Muscle layer of duodenum (tissue), 2 donors: ENCODE results near the gene RGL2.

Experiments used
- H3K27ac ChIP-seq: one replicate; pipeline ENCODE4 v1.7.0; 2013; ENCODE audit warnings: mild to moderate bottlenecking, low read length
- H3K27me3 ChIP-seq: one replicate; pipeline ENCODE4 v1.7.0; 2013; ENCODE audit warnings: low read depth, mild to moderate bottlenecking, control low read depth, low read length
- H3K36me3 ChIP-seq, 2 donors: one replicate each; pipeline ENCODE4 v1.7.0; 2013; ENCODE audit warnings: low read length in 2 of 2, control low read depth in 1 of 2, mild to moderate bottlenecking in 1 of 2; ENCODE audit not compliant: insufficient read depth in 2 of 2, control insufficient read depth in 1 of 2
- H3K4me1 ChIP-seq, 2 donors: one replicate each; pipeline ENCODE4 v1.7.0; 2013; ENCODE audit warnings: low read length in 2 of 2, mild to moderate bottlenecking in 2 of 2, control low read depth in 1 of 2, moderate library complexity in 1 of 2; ENCODE audit not compliant: insufficient read depth in 2 of 2, control insufficient read depth in 1 of 2
- H3K4me3 ChIP-seq, 2 donors: one replicate each; pipeline ENCODE4 v1.7.0; 2013; ENCODE audit warnings: low read length in 2 of 2, low read depth in 1 of 2, mild to moderate bottlenecking in 1 of 2
- H3K9me3 ChIP-seq, 2 donors: one replicate each; pipeline ENCODE4 v1.7.0; 2013; ENCODE audit warnings: low read length in 2 of 2, control low read depth in 1 of 2, mild to moderate bottlenecking in 1 of 2; ENCODE audit not compliant: control insufficient read depth in 1 of 2
- donor health status: healthy.

Gene RGL2

DNA sequence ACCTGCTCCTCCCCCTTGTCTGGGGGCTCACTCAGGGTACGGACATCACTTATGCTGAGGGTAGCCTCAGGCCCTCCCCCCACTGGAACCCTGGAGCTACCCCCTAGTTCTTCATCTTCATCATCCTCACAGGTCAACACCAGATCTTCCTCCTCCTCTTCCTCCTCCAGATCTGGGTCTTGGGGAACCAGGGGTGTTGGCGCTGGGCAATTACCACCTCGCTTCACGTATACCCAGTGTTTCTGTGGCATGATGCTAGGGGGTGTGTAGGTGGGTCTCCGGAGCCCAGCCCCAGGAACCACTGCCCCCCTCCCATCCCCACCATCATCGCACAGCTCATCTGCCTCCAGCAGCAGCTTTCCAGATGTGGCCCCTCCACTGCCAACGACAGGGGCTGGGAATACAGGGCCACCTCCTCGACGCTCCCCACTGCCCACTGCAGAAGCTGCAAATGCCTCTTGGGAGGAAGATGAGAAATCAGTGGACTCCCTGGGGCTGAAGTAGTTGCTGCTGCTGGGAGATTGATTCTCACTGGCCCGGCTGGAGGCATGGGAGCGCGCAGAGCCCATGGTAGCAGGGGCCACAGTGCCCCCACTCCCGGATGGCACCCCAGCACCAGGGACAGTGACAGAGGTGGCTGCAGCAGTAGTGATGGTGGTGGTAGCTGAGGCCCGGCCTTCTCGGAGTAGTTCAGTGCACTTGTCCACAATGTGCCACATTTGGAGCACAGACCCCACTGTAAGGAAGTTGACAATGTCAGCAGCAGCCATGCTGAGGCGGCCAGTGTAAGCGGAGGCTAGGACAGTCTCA lies 17.3 kb upstream of the RGL2 start:
- Histone ChIP-seq H3K36me3 (peaks cover 18 to 27% of the 10 kb centered on the region in 2 donors), H3K9me3 (no peaks in the 10 kb centered on the region), H3K27me3 (no peaks in the 10 kb centered on the region), H3K27ac (no peak overlapping the region), H3K4me1 (peaks cover 20 to 59% of the 10 kb centered on the region in 2 donors), H3K4me3 (no peak overlapping the region)

DNA sequence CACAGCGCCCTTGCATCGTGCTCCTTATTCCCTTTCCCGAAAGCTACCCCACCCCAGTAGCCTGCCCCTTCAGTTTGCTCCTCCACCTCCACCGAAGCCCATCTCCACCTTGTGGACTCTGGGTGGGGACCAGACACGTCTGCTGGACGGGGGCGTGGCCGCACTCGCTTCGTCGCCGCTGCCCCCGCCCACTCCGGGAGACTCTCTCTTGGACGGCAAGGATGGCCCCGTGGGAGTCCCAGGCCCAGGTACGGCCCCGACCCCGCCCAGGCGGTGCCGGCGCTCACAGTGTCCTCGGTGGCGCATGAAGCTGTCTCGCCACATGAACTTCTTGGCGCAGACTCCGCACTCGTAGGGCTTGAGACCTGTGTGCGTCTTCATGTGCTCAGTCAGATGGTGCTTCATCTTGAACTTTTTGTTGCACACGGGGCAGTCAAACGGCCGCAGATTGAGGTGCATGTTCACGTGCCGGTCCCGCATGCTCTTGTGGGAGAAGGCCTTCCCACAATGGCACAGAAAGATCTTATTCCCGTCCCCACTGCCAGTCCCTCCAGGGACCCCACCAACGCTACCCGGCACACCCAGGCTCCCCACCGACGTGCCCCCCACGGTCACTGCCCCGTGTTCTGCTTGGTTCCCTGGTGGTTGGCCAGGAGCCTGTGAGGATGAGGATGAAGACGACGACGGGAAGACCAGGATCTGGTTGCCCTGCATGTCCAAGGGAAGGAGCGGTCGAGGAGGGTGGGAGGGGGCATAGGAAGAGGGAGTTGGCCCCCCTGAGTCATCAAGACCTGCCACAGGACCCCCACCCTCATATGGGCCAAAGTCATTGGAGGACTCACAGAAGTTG lies 16.4 kb upstream of the RGL2 start:
- peaks cover 11 to 19% of the 10 kb centered on the region in 2 donors for H3K36me3 ChIP-seq
- H3K4me1 ChIP-seq: peaks cover 12 to 50% of the 10 kb centered on the region in 2 donors
- H3K4me3 ChIP-seq: peak overlapping the region; percentile 92 to 95
- no peaks in the 10 kb centered on the region for H3K9me3 ChIP-seq
- peak overlapping the region; percentile 96 for H3K27ac ChIP-seq
- H3K27me3 ChIP-seq: no peaks in the 10 kb centered on the region

DNA sequence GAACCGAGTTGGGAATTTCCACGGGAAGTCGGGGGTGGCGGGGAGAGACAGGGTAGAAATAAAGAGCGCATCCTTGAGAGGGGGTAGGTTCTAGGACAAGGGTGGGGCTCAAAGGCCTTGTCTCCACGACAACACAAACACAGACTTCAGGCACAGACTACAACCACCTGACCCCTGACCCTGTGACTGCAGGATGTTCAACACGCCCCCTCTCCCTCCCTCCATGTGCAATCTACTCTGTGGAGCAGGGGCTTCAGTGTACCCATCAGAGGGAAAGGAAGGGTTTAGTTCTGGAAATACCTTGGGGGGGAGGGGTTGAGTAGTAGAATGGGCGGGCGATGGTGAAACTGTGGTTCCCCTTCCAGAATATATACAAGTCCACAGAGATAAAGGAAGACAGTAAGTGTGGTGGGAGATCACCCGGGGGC lies 15.8 kb upstream of the RGL2 start:
- peaks cover 12 to 47% of the 10 kb centered on the region in 2 donors for H3K4me1 ChIP-seq
- peaks cover 5 to 13% of the 10 kb centered on the region in 2 donors for H3K36me3 ChIP-seq
- H3K27me3 ChIP-seq: no peaks in the 10 kb centered on the region
- peak overlapping the region; percentile 92 to 95 for H3K4me3 ChIP-seq
- no peaks in the 10 kb centered on the region for H3K9me3 ChIP-seq
- H3K27ac ChIP-seq: peak overlapping the region; percentile 96

DNA sequence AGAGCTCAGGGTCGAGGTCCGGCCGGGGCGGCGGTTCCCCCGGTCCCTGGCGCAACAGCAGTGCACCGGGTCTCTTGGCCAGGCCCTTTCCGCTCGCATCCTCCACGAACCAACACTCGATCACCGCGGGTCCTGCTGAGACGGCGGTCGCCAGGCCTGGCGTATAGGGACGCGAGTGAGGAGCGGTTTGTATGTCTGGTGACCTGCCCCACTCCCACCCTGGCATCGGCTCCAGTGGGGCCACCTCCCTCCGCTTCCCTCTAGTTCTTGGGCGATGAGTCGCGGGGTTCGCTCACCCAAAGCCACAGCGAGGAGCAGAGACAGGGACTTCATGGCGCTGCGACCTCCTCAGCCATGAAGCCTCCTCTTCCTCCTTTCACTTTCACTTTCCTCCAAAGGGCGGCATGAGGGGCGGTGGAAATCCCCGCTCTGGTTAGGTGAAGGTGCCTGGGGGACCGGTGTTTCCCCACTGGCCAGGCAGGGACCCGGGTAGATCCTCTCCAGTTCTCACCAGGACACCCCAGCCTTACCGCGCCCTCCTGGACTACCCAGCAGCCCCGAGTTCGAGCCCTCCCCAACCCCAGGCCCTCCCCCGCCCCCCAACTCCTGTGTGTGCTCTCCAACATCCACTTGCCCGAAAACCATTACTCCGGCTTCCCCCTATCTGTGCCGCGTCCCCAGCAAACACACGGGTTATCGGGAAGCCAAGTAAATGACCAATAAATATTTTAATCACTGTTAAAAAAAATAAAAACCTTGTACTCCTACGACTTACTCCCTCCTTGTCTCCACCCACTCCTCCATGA lies 15.2 kb upstream of the RGL2 start, which contains the start of gene TAPBP:
Gene TAPBP (minus strand): TSS at position 370 of the 806 bp plus-strand sequence. CDS start 37 bp downstream, at position 333.
- peak within 1 kb of the TSS; percentile 92 to 95 for H3K4me3 ChIP-seq
- peaks cover 11 to 46% of the 10 kb centered on the region in 2 donors for H3K4me1 ChIP-seq
- no peaks in the 10 kb centered on the region for H3K9me3 ChIP-seq
- H3K36me3 ChIP-seq: peaks cover 0 to 6% of the 10 kb centered on the region in 2 donors
- no peaks in the 10 kb centered on the region for H3K27me3 ChIP-seq
- H3K27ac ChIP-seq: peak within 1 kb of the TSS; percentile 96

DNA sequence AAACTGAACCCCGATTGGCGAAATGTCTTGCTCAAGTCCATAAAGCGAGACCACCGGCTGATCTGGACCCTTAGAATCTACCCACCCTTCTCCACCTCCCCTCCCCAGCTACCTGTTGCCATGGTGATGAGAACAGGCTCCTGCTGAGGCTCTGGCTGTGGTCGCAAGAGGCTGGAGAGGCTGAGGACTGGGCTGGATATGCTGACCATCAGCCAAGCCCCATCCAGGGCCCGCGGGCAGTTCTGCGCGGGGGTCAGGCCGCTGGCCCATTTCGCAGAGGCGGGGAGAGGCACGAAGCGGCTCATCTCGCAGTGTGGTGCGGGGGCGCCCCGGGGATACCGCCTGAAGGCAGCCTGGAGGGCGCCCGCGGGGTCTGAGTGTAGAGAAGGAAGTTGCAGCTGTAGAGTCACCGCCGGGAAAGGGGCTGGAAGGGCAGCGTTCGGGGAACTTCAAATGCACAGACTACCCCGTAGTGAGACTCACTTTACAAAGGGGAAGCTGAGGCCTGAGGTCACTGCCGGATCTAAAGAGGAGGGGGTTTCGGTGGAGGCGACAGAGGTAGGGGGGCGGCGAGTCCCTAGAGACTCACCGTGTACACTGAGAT lies 14.5 kb upstream of the RGL2 start:
- H3K27ac ChIP-seq: peak overlapping the region; percentile 96
- no peaks in the 10 kb centered on the region for H3K36me3 ChIP-seq
- H3K27me3 ChIP-seq: no peaks in the 10 kb centered on the region
- H3K9me3 ChIP-seq: no peaks in the 10 kb centered on the region
- peak overlapping the region; percentile 92 to 95 for H3K4me3 ChIP-seq
- H3K4me1 ChIP-seq: peaks cover 5 to 39% of the 10 kb centered on the region in 2 donors

DNA sequence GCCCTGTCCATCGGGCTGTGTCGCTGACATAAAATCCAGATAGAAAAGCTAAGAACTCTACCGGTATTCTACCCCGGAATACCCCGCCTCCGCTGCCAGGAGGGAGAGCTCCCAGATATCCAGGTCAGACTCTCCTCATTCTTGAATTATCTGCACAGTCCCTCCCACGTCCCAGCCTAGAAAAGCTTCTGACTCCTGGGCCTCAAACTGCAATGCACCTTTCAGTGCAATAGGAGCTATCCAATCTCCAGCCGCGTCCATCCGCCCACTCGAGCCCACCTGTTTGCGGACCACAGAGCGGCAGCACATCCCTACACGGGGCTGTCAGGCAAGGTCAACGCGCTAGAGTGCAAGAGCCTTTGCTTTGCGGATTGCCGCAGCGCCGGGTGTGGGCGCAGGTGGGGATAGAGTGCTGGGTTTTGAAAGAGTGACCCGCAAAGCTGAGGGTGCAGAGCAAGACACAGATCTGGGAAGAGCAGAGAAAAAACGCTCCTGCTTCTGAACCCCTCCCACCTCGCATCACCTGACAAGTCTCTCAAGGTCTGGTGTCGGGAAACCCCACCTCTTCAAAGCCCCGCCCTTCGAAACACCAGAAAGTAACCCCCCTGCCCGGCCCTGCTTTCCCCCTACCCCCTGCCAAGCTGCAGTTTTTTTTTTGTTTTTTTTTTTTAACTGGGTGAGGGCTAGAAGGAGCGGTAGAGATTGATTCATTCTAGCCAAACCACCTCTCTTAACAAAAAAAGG lies 13.8 kb upstream of the RGL2 start:
- H3K27me3 ChIP-seq: no peaks in the 10 kb centered on the region
- no peaks in the 10 kb centered on the region for H3K9me3 ChIP-seq
- no peaks in the 10 kb centered on the region for H3K36me3 ChIP-seq
- H3K4me1 ChIP-seq: peaks cover 5 to 37% of the 10 kb centered on the region in 2 donors
- H3K27ac ChIP-seq: peak overlapping the region; percentile 96
- H3K4me3 ChIP-seq: peak overlapping the region; percentile 92 to 95

DNA sequence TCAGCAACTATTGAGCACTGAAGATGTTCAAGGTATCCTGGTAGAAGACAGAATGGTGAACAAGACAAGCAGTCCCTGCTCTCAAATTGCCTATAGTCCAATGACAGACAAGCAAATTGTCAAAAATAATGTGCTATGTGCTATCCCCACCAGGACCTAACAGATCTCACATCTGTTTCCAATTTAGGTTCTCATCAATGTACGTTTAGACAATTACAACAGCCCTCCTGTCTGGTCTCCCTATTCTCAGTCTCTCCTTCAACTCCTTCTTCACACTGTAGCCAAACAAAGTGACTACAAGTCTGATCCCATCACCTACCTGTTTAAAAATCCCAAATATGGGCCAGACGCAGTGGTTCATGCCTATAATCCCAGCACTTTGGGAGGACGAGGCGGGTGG lies 7.6 kb upstream of the RGL2 start:
- H3K9me3 ChIP-seq: no peaks in the 10 kb centered on the region
- H3K27me3 ChIP-seq: no peaks in the 10 kb centered on the region
- H3K27ac ChIP-seq: no peak overlapping the region
- H3K36me3 ChIP-seq: peaks cover 12 to 29% of the 10 kb centered on the region in 2 donors
- no peak overlapping the region for H3K4me3 ChIP-seq
- peaks cover 0 to 8% of the 10 kb centered on the region in 2 donors for H3K4me1 ChIP-seq

DNA sequence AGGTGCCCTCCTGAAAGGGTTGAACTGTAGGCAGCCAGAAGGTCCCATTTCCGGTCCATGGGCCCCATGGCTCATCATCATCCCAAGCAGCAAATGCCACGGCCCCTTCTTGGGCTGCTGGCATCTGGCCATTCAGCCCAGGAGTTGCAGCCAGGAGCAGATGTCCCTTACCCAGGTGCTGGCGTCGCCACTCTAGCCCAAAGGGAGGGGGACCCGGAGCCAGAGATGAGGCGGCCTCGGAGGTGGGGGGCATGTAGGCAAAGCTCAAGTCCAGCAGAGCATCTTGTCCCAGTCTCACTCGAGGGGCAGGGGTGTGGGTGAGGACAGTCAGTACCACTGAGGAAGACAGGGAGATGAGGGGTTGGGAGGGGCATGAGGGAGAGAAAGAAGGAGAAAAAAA lies 6.3 kb upstream of the RGL2 start:
- no peaks in the 10 kb centered on the region for H3K9me3 ChIP-seq
- no peaks in the 10 kb centered on the region for H3K27me3 ChIP-seq
- no peak overlapping the region for H3K4me3 ChIP-seq
- H3K36me3 ChIP-seq: peaks cover 12 to 29% of the 10 kb centered on the region in 2 donors
- peaks cover 0 to 11% of the 10 kb centered on the region in 2 donors for H3K4me1 ChIP-seq
- no peak overlapping the region for H3K27ac ChIP-seq

DNA sequence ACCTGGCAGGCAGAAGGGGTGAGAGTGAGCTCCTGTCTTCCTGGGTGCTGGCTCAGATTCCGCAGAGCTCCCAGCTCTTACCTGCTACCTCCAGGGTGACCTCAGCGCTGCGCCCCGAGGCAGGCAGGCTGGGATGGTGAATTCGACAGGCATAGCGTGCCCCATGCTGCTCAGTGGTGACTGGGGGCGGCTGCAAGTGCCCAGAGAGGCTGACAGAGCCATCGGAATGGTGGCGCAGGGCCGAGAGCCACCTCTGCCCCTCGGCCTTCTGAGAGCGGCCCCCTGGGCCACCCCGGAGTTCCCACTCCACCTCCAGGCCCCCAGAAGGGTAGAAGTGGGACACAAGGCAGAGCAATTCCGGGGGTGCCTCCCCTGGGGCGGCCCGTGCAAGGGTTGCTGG lies 5.5 kb upstream of the RGL2 start:
- Histone ChIP-seq H3K36me3 (peaks cover 12 to 29% of the 10 kb centered on the region in 2 donors), H3K4me1 (peaks cover 0 to 15% of the 10 kb centered on the region in 2 donors), H3K27ac (no peak overlapping the region), H3K27me3 (no peaks in the 10 kb centered on the region), H3K4me3 (no peak overlapping the region), H3K9me3 (no peaks in the 10 kb centered on the region)

DNA sequence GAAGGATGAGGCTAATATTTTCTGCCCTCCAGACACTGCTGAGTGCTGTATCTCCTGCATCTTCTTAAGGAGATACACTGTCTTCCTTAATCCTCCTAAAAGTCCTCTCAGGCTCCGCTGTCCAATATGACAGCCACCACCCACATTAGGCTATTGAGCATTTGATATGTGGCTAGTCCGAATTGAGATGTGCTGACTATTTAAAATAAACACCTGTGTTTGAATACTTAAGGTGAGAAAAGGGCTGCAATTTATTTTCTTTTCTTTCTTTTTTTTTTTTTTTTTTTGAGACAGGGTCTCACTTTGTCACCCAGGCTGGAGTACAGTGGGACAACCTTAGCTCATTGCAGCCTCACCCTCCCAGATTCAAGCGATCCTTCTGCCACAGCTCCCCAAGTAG lies 3.1 kb upstream of the RGL2 start:
- Histone ChIP-seq H3K36me3 (peaks cover 12 to 29% of the 10 kb centered on the region in 2 donors), H3K4me3 (no peak overlapping the region), H3K27ac (no peak overlapping the region), H3K9me3 (no peaks in the 10 kb centered on the region), H3K4me1 (peaks cover 0 to 23% of the 10 kb centered on the region in 2 donors), H3K27me3 (no peaks in the 10 kb centered on the region)
